HEK293 (cell line): ENCODE measurements around the gene STIM1.
A peak's percentile ranks its signal among the peaks of the same experiment; 100 is the strongest.

Experiments
- CTCF ChIA-PET: fragments of 350-600 bp; formaldehyde crosslinking; extraction: SDS; loops from one replicate; lab custom pipeline; 2021; ENCODE audit warnings: antibody characterized with exemption; lab: Yijun Ruan, JAX
- POLR2A ChIA-PET: fragments of 300-600 bp; formaldehyde crosslinking; extraction: SDS; loops from one replicate; lab custom pipeline; 2020; ENCODE audit warnings: antibody characterized with exemption, inconsistent platforms; lab: Yijun Ruan, JAX
- H3K27ac ChIP-seq: fragments of 200-500 bp; sonication (Bioruptor generic); 2 replicates; pipeline ENCODE4 v1.5.1; 2014; ENCODE audit warnings: low read depth, low read length, control low read depth, inconsistent platforms; ENCODE audit errors: extremely low read depth
- H3K36me3 ChIP-seq, 2 experiments: fragments of 200-500 bp in 1 of 2; sonication (Bioruptor generic) in 1 of 2; 1 replicate in 1 of 2; 2 replicates in 1 of 2; pipeline ENCODE4 v1.5.1; 2014 to 2017; ENCODE audit warnings: inconsistent platforms in 2 of 2, low read length in 2 of 2; ENCODE audit not compliant: control insufficient read depth in 2 of 2, insufficient read depth in 1 of 2
- H3K4me1 ChIP-seq: fragments of 200-500 bp; sonication (Bioruptor generic); 2 replicates; pipeline ENCODE4 v1.5.1; 2014; ENCODE audit warnings: mild to moderate bottlenecking, low read length, inconsistent platforms; ENCODE audit not compliant: control insufficient read depth, insufficient read depth
- H3K4me3 ChIP-seq: 2 replicates; pipeline ENCODE4 v1.5.1; 2011; ENCODE audit warnings: low read depth, mild to moderate bottlenecking, control low read depth, low read length, moderate library complexity
- H3K9me3 ChIP-seq: fragments of 200-500 bp; sonication (Bioruptor generic); 2 replicates; pipeline ENCODE4 v1.5.1; 2014; ENCODE audit warnings: low read depth, low read length, inconsistent platforms; ENCODE audit not compliant: control insufficient read depth, insufficient read depth
- FEZF1 ChIP-seq: fragments of 450-650 bp; formaldehyde crosslinking; IDR thresholded peaks from 2 replicates; pipeline ENCODE4 v1.5.1; 2016; ENCODE audit warnings: missing biosample characterization, missing genetic modification characterization
- KLF16 ChIP-seq: fragments of 450-650 bp; formaldehyde crosslinking; IDR thresholded peaks from 2 replicates; pipeline ENCODE4 v1.5.1; 2017; ENCODE audit warnings: missing biosample characterization, missing genetic modification characterization
- KLF9 ChIP-seq: fragments of 450-650 bp; formaldehyde crosslinking; IDR thresholded peaks from 2 replicates; pipeline ENCODE4 v1.5.1; 2016; ENCODE audit warnings: missing biosample characterization, missing genetic modification characterization, low read depth
- OVOL3 ChIP-seq: fragments of 450-650 bp; formaldehyde crosslinking; IDR thresholded peaks from 2 replicates; pipeline ENCODE4 v1.5.1; 2016; ENCODE audit warnings: missing biosample characterization, missing genetic modification characterization
- PRDM1 ChIP-seq: fragments of 450-650 bp; formaldehyde crosslinking; IDR thresholded peaks from 2 replicates; pipeline ENCODE4; 2016; ENCODE audit warnings: missing biosample characterization, missing genetic modification characterization
- WT1 ChIP-seq: fragments of 450-650 bp; formaldehyde crosslinking; IDR thresholded peaks from 2 replicates; pipeline ENCODE4 v1.5.1; 2016; ENCODE audit warnings: missing biosample characterization, missing genetic modification characterization
- ZFHX2 ChIP-seq: fragments of 450-650 bp; formaldehyde crosslinking; conservative IDR thresholded peaks from 2 replicates; pipeline ENCODE4 v1.5.1; 2016; ENCODE audit warnings: missing biosample characterization, missing genetic modification characterization
- ZFP37 ChIP-seq: fragments of 450-650 bp; formaldehyde crosslinking; IDR thresholded peaks from 2 replicates; pipeline ENCODE4 v1.5.1; 2016; ENCODE audit warnings: missing biosample characterization, missing genetic modification characterization
- ZNF132 ChIP-seq: fragments of 450-650 bp; formaldehyde crosslinking; IDR thresholded peaks from 2 replicates; pipeline ENCODE4 v1.5.1; 2017; ENCODE audit warnings: missing biosample characterization, missing genetic modification characterization, borderline replicate concordance
- ZNF140 ChIP-seq: fragments of 450-650 bp; formaldehyde crosslinking; IDR thresholded peaks from 2 replicates; pipeline ENCODE4 v1.5.1; 2016; ENCODE audit warnings: missing biosample characterization, missing genetic modification characterization
- ZNF155 ChIP-seq: fragments of 450-650 bp; formaldehyde crosslinking; IDR thresholded peaks from 2 replicates; pipeline ENCODE4 v1.5.1; 2016; ENCODE audit warnings: missing biosample characterization, missing genetic modification characterization
- ZNF169 ChIP-seq: fragments of 450-650 bp; formaldehyde crosslinking; IDR thresholded peaks from 2 replicates; pipeline ENCODE4 v1.5.1; 2016; ENCODE audit warnings: missing biosample characterization, missing genetic modification characterization
- ZNF175 ChIP-seq: fragments of 450-650 bp; formaldehyde crosslinking; IDR thresholded peaks from 2 replicates; pipeline ENCODE4 v1.5.1; 2016; ENCODE audit warnings: missing biosample characterization, missing genetic modification characterization
- ZNF2 ChIP-seq: fragments of 450-650 bp; formaldehyde crosslinking; IDR thresholded peaks from 2 replicates; pipeline ENCODE4 v1.5.1; 2016; ENCODE audit warnings: missing biosample characterization, missing genetic modification characterization
- ZNF221 ChIP-seq: fragments of 450-650 bp; formaldehyde crosslinking; IDR thresholded peaks from 2 replicates; pipeline ENCODE4 v1.5.1; 2017; ENCODE audit warnings: missing biosample characterization, missing genetic modification characterization, borderline replicate concordance
- ZNF24 ChIP-seq: fragments of 450-650 bp; formaldehyde crosslinking; IDR thresholded peaks from 2 replicates; pipeline ENCODE4 v1.5.1; 2016; ENCODE audit warnings: missing biosample characterization, missing genetic modification characterization
- ZNF274 ChIP-seq, 2 experiments: fragments of 200-500 bp in 1 of 2; fragments of 450-650 bp in 1 of 2; sonication (Bioruptor generic) in 1 of 2; formaldehyde crosslinking in 1 of 2; IDR thresholded peaks; 2 replicates each; pipeline versions ENCODE4 v1.5.1 to v1.6.1; 2014 to 2016; ENCODE audit warnings: borderline replicate concordance in 1 of 2, inconsistent platforms in 1 of 2, low read length in 1 of 2, missing biosample characterization in 1 of 2, missing genetic modification characterization in 1 of 2
- ZNF354C ChIP-seq: fragments of 450-650 bp; formaldehyde crosslinking; IDR thresholded peaks from 2 replicates; pipeline ENCODE4 v1.5.1; 2016; ENCODE audit warnings: missing biosample characterization, missing genetic modification characterization, low read depth, borderline replicate concordance
- ZNF366 ChIP-seq: fragments of 450-650 bp; formaldehyde crosslinking; conservative IDR thresholded peaks from 2 replicates; pipeline ENCODE4 v1.5.1; 2016; ENCODE audit warnings: missing biosample characterization, missing genetic modification characterization
- ZNF473 ChIP-seq: fragments of 450-650 bp; formaldehyde crosslinking; IDR thresholded peaks from 2 replicates; pipeline ENCODE4 v1.5.1; 2017; ENCODE audit warnings: missing biosample characterization, missing genetic modification characterization
- ZNF558 ChIP-seq: fragments of 450-650 bp; formaldehyde crosslinking; IDR thresholded peaks from 2 replicates; pipeline ENCODE4 v1.5.1; 2016; ENCODE audit warnings: missing biosample characterization, missing genetic modification characterization
- ZNF624 ChIP-seq: fragments of 450-650 bp; formaldehyde crosslinking; IDR thresholded peaks from 2 replicates; pipeline ENCODE4 v1.5.1; 2017; ENCODE audit warnings: missing biosample characterization, missing genetic modification characterization
- ZNF664 ChIP-seq: fragments of 450-650 bp; formaldehyde crosslinking; IDR thresholded peaks from 2 replicates; pipeline ENCODE4 v1.5.1; 2016; ENCODE audit warnings: missing biosample characterization, missing genetic modification characterization
- ZNF677 ChIP-seq: fragments of 450-650 bp; IDR thresholded peaks from 2 replicates; pipeline ENCODE4 v1.5.0; 2018; ENCODE audit warnings: missing biosample characterization, mild to moderate bottlenecking, missing genetic modification characterization, moderate library complexity
- ZNF768 ChIP-seq: fragments of 450-650 bp; formaldehyde crosslinking; IDR thresholded peaks from 2 replicates; pipeline ENCODE4 v1.5.1; 2018; ENCODE audit warnings: missing biosample characterization, mild to moderate bottlenecking, missing genetic modification characterization
- ZNF837 ChIP-seq: fragments of 450-650 bp; formaldehyde crosslinking; IDR thresholded peaks from 2 replicates; pipeline ENCODE4 v1.5.1; 2016; ENCODE audit warnings: missing biosample characterization, missing genetic modification characterization
- TF ChIP-seq, protein P1 (sequence below): fragments of 450-650 bp; formaldehyde crosslinking; IDR thresholded peaks from 2 replicates; pipeline ENCODE4 v1.5.1; 2017; ENCODE audit warnings: missing biosample characterization, missing genetic modification characterization
- TF ChIP-seq, protein P2 (sequence below): fragments of 450-650 bp; formaldehyde crosslinking; IDR thresholded peaks from 2 replicates; pipeline ENCODE4 v1.5.1; 2016; ENCODE audit warnings: missing biosample characterization, missing genetic modification characterization
- TF ChIP-seq, protein P3 (sequence below): fragments of 450-650 bp; formaldehyde crosslinking; optimal IDR thresholded peaks from 2 replicates; pipeline ENCODE3; 2016; ENCODE audit warnings: missing biosample characterization, mild to moderate bottlenecking, missing genetic modification characterization
- TF ChIP-seq, protein P4 (sequence below): fragments of 450-650 bp; formaldehyde crosslinking; IDR thresholded peaks from 2 replicates; pipeline ENCODE4 v1.5.1; 2016; ENCODE audit warnings: missing biosample characterization, missing genetic modification characterization

STIM1 gene

DNA sequence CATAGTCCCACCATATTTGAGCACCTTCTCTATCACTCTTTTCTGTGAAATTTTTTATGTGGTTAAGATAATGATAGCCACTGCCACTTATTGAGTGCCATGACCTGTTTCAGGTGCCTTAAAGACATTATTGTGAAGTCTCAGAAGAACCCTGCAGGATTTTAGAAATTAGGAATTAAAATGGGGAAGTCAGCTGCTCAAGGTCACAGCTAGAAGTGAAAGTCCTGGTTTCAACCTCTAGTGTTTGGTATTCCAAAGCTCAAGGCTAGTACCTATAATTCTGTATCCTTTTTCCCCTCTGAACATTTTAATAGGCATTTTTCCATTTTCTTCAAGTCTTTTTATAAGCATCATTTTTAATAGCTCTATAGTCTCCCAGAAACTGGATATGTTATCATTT lies 230.1 kb downstream of the STIM1 start:
- Histone ChIP-seq H3K4me3 (no peak overlapping the region), H3K9me3 (no peaks in the 10 kb centered on the region), H3K4me1 (no peaks in the 10 kb centered on the region), H3K27ac (no peak overlapping the region), H3K36me3 (peaks cover 0 to 67% of the 10 kb centered on the region in 2 experiments; a peak in 1 of 3 replicates)
- ChIA-PET POLR2A (no interaction called here), CTCF (interaction anchor here (0.8 to 2.8 kb wide), 4 partner anchors 13 to 244 kb away, joined by 3 to 15 read pairs (median 6); partner anchors contain the start of gene STIM1)
- TF ChIP-seq ZNF768 (no peak), ZNF837 (tag by site-specific recombination) (no peak), ZNF169 (tag by site-specific recombination) (no peak), ZNF677 (no peak), ZFP37 (tag by site-specific recombination) (no peak), ZNF221 (tag by site-specific recombination) (no peak), ZFHX2 (tag by site-specific recombination) (no peak), ZNF558 (tag by site-specific recombination) (no peak), WT1 (no peak), ZNF2 (no peak), KLF16 (tag by site-specific recombination) (no peak), ZNF155 (no peak), ZNF24 (tag by site-specific recombination) (no peak), OVOL3 (tag by site-specific recombination) (no peak), ZNF664 (tag by site-specific recombination) (no peak), ZNF354C (tag by site-specific recombination) (no peak), ZNF132 (tag by site-specific recombination) (no peak)
- TF ChIP-seq, protein P1, sequence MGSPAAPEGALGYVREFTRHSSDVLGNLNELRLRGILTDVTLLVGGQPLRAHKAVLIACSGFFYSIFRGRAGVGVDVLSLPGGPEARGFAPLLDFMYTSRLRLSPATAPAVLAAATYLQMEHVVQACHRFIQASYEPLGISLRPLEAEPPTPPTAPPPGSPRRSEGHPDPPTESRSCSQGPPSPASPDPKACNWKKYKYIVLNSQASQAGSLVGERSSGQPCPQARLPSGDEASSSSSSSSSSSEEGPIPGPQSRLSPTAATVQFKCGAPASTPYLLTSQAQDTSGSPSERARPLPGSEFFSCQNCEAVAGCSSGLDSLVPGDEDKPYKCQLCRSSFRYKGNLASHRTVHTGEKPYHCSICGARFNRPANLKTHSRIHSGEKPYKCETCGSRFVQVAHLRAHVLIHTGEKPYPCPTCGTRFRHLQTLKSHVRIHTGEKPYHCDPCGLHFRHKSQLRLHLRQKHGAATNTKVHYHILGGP (tag by site-specific recombination) = no peak
- TF ChIP-seq, protein P2, sequence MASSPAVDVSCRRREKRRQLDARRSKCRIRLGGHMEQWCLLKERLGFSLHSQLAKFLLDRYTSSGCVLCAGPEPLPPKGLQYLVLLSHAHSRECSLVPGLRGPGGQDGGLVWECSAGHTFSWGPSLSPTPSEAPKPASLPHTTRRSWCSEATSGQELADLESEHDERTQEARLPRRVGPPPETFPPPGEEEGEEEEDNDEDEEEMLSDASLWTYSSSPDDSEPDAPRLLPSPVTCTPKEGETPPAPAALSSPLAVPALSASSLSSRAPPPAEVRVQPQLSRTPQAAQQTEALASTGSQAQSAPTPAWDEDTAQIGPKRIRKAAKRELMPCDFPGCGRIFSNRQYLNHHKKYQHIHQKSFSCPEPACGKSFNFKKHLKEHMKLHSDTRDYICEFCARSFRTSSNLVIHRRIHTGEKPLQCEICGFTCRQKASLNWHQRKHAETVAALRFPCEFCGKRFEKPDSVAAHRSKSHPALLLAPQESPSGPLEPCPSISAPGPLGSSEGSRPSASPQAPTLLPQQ = no peak

DNA sequence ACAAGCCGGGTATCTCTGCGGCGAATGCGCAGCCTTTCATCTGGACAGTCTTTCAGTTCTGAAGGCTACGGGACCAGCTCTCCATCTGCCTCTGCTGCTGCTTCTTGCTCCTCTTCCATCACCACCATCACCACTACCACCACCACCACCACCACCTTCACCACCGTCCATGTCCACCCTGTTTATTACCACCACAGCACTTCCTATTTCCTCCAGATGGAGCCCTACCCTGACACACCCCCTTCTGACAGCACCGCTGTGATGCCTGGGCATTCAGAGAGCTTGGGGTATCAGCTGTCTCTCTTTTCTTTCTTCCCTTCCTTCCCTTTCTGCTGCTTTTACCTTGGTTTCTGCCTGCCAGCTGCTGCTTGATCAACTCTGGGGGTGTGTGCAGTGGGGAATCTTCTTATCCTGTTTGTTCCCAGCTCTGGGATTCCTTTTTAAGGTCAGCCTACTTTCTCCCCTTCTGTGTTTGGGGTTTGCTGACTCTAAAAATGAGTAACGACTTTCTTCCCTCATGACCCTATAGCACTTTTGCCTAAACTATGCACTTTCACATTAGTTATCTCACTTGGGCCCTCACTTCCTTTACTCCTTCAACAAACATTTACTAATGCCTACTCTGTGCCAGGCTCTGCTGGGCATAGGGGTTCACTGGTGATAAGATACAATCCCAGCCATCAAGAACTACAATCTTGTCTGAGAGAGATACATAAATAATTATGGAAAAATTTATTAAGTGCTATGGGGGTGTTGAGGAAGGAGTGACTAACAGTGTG lies 231.3 kb downstream of the STIM1 start:
- POLR2A ChIA-PET = no interaction called here
- H3K27ac ChIP-seq = no peak overlapping the region
- H3K36me3 ChIP-seq = peaks cover 0 to 66% of the 10 kb centered on the region in 2 experiments; a peak in 1 of 3 replicates
- TF ChIP-seq FEZF1 (tag by site-specific recombination) = no peak
- 0 out of 2 replicates have a peak, but pooled peaks have one; percentile 43 for TF ChIP-seq KLF9
- TF ChIP-seq ZNF274 (IDR thresholded peaks at IDR 0.05; ENCODE audit: low read length) = no peak
- TF ChIP-seq ZNF274 (tag by site-specific recombination; IDR thresholded peaks at IDR 0.05; ENCODE audit: borderline replicate concordance) = no peak
- no peak for TF ChIP-seq ZNF473 (tag by site-specific recombination)
- no peak for TF ChIP-seq ZNF624 (tag by site-specific recombination)
- TF ChIP-seq ZNF140 = no peak
- TF ChIP-seq ZNF366 (tag by site-specific recombination) = no peak
- TF ChIP-seq, protein P3, sequence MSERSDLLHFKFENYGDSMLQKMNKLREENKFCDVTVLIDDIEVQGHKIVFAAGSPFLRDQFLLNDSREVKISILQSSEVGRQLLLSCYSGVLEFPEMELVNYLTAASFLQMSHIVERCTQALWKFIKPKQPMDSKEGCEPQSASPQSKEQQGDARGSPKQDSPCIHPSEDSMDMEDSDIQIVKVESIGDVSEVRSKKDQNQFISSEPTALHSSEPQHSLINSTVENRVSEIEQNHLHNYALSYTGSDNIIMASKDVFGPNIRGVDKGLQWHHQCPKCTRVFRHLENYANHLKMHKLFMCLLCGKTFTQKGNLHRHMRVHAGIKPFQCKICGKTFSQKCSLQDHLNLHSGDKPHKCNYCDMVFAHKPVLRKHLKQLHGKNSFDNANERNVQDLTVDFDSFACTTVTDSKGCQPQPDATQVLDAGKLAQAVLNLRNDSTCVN = no peak
- no peak for TF ChIP-seq ZNF175 (tag by site-specific recombination)
- no peak for TF ChIP-seq ZNF132 (tag by site-specific recombination)
- TF ChIP-seq PRDM1 (tag by site-specific recombination) = peak; percentile 48
- TF ChIP-seq, protein P4, sequence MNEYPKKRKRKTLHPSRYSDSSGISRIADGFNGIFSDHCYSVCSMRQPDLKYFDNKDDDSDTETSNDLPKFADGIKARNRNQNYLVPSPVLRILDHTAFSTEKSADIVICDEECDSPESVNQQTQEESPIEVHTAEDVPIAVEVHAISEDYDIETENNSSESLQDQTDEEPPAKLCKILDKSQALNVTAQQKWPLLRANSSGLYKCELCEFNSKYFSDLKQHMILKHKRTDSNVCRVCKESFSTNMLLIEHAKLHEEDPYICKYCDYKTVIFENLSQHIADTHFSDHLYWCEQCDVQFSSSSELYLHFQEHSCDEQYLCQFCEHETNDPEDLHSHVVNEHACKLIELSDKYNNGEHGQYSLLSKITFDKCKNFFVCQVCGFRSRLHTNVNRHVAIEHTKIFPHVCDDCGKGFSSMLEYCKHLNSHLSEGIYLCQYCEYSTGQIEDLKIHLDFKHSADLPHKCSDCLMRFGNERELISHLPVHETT = no peak
- TF ChIP-seq, all 188 proteins: peak for 2
- H3K4me1 ChIP-seq = no peaks in the 10 kb centered on the region
- CTCF ChIA-PET = interaction anchor here (0.6 to 2.8 kb wide), 4 partner anchors 12 to 238 kb away, joined by 3 to 8 read pairs (median 4); no protein-coding TSS in a partner anchor
- H3K9me3 ChIP-seq = no peaks in the 10 kb centered on the region
- no peak overlapping the region for H3K4me3 ChIP-seq
